GM10266 (cell line): ENCODE results near the gene MLX.

Experiments
- DNase-seq: peaks from one replicate; pipeline ENCODE4 v3.0.0; 2012; ENCODE audit errors: extremely low spot score
- CTCF ChIP-seq: IDR thresholded peaks from 2 replicates; pipeline ENCODE4 v1.5.1; 2012; ENCODE audit warnings: mild to moderate bottlenecking, low read depth; ENCODE audit not compliant: control insufficient read depth, insufficient read depth; ENCODE audit errors: missing control alignments

MLX gene

GRCh38 chr17:42578282-42578869, 11.5 kb downstream of the MLX start:
- DNase-seq = peak; percentile 84
- peak; percentile 78 for TF ChIP-seq CTCF

GRCh38 chr17:42579794-42580551, 13.1 kb downstream of the MLX start:
- DNase-seq = no peak
- no peak for TF ChIP-seq CTCF

- no peak for DNase-seq
- TF ChIP-seq CTCF = no peak
Measured at GRCh38 chr17:42581744-42582270, 14.9 kb downstream of the MLX start.

- no peak for DNase-seq
Measured at GRCh38 chr17:42584880-42585279, 18.0 kb downstream of the MLX start.

GRCh38 chr17:42585353-42585752, 18.5 kb downstream of the MLX start:
- DNase-seq = no peak
- no peak for TF ChIP-seq CTCF

More at GRCh38 chr17:42584880-42585279, 18.0 kb downstream of the MLX start:
- TF ChIP-seq CTCF = no peak

GRCh38 chr17:42586514-42587230, 19.8 kb downstream of the MLX start:
- DNase-seq = peak; percentile 58
- TF ChIP-seq CTCF = no peak
